GM18505 (cell line): ENCODE results near the gene NFKBIL1.
"Not testable (repeated sequence)": the region's sequence is repeated elsewhere in the genome, so short reads cannot be mapped to it uniquely, and the experiment has no call there.

Experiments
- ATAC-seq: cut with Tn5 transposase; IDR thresholded peaks from one replicate; pipeline ENCODE4 v1.9.1; 2021; ENCODE audit not compliant: unreplicated experiment
- POLR2A ChIP-seq: IDR thresholded peaks from 4 replicates; pipeline ENCODE4 v1.6.1; 2011; ENCODE audit warnings: borderline replicate concordance; ENCODE audit not compliant: insufficient read depth, insufficient read length; ENCODE audit errors: extremely low read depth

NFKBIL1 gene

DNA sequence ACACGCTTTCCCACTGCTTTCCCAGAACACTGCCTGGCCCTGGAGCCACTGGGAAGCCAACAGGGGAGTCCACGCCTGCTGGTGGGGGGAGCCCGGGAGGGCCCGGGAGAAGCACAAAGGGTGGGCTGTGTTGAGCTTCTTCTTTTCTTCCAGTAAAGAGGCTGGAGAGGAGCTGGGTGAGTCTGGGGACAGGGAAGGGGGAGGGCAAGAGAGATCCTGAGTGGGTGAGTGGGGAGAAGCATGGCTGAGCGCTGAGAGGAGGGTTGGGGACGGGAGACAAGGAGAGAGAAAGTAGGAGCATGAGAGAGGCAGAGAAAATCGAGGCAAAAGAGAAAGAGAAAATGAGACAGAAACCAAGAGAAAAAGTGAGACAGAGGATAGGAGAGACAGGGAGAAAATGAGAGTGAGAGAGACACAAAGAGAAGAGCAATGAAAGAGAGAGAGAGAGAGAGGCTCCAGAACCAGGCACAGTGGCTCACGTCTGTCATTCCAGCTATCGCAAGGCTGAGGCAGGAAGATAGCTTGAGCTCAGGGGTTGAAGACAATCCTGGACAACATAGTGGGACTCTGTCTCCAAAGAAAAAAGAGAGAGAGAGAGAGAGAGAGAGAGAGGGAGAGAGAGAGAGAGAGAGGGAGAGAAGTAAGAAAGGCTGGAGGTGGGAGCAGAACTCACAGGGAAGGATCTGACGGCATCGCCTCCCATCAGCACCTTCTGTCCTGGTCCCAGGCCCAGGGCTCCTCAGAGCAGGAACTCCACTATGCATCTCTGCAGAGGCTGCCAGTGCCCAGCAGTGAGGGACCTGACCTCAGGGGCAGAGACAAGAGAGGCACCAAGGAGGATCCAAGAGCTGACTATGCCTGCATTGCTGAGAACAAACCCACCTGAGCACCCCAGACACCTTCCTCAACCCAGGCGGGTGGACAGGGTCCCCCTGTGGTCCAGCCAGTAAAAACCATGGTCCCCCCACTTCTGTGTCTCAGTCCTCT lies 40.7 kb downstream of the NFKBIL1 start:
- no peak for ATAC-seq
- peak; percentile 1 for TF ChIP-seq POLR2A

DNA sequence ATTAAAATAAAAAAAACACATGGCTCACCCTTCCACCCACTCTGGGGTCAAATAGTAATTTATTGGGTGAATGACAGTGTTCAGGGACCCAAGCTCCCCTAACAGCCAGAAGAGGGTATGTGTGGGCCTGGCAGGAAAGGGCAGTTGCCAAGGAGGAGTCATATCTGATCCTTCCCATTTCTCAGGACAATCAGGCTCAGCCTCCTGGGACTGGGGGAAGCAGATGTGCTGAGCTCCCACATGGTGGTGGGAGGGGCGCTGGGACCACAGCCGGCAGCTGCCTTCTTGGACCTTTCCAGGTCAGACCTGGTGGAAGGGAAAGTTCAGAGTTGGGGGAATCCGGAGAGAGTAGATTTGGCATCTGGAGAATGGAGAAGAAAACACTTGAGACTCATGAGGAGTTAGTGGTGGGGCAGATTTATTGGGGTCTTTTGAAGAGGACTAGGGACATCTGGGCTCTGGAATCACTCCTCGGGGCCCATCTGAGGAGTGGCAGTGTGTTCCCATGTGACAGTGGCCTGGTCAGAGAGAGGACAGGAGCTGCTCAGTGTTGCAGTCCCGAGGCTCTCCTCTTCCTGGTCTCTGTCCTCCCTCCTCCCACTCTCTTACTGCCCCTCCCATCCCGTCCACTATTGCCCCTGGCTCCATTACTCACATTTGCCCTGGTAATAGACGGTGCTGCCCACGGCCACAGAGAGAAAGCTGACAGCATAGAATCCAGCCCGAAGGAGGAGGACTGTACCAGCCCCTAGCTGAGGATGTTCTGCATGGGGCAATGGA lies 41.7 kb downstream of the NFKBIL1 start:
- TF ChIP-seq POLR2A = no peak
- no peak for ATAC-seq

DNA sequence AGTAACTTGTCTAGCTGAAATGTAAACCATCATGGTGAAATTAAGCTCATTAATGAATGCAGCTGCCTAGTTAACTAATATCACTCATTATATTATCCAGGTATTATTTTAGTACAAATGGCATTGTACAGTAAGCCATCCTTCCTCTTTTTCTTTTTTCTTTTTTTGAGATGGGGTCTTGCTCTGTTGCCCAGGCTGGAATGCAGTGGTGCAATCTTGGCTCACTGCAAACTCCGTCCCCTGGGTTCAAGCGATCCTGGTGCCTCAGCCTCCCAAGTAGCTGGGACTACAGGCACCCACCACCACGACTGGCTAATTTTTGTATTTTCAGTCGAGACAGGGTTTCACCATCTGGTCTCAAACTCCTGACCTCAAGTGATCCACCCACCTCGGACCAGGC lies 43.3 kb downstream of the NFKBIL1 start:
- not testable (repeated sequence) for ATAC-seq

DNA sequence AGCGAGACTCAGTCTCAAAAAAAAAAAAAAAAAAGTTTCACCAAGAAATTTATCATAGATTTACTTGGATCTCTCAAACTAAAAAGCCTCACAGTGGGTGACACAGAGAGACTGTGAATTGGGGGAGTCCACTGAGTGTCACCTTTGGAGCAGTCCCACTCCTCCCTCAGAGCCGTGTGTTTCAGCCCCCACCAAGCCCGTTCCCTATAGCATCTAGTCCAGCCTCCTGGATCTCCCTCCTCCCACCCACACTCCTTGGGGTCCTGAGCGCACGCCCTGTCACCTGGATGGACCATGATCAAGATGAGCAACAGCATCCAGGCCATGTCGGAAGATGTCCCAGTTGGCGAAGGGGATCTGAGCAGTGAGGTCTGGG lies 45.0 kb downstream of the NFKBIL1 start:
- no peak for ATAC-seq
- TF ChIP-seq POLR2A = no peak

- no peak for ATAC-seq
These were observed 49.6 kb downstream of the NFKBIL1 start for GRCh38 chr6:31597006-31597405.

DNA sequence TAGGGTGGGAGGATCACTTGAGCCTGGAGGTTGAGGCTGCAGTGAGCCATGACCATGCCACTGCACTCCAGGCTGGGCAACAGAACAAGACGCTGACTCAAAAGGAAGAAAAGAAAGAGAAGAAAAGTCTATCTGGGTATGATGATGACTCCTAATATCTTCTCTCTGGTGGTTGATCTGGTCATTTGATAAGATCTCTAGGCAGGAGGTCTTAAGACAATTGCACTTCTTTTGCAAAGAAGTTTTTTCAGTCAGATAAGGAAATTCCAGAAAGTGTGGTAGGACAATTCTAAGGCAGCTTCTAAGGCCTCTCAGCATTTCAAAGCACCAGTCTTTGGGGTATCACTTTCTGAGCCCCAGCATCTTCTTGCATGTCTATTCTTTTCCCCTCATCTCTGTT lies 59.9 kb downstream of the NFKBIL1 start:
- TF ChIP-seq POLR2A = no peak
- no peak for ATAC-seq

More at GRCh38 chr6:31597006-31597405, 49.6 kb downstream of the NFKBIL1 start:
- no peak for TF ChIP-seq POLR2A
